Stimulated activated CD8-positive, alpha-beta memory T cell treated with anti-CD3 and anti-CD28 coated beads, Interleukin-7, amount 100 ng/mL, for 4 hours (primary cell): ENCODE results near the gene SEPSECS.

Source experiments
- DNase-seq, 2 donors: peaks; one replicate each; pipeline ENCODE4 v3.0.0-alpha.2; 2020; ENCODE audit warnings: low read depth in 2 of 2

The SEPSECS gene

GRCh38 chr4:25110527-25111329 is 49.5 kb downstream of the SEPSECS start:
- no peak for DNase-seq

GRCh38 chr4:25109511-25109910 is 50.7 kb downstream of the SEPSECS start:
- DNase-seq: no peak

DNA sequence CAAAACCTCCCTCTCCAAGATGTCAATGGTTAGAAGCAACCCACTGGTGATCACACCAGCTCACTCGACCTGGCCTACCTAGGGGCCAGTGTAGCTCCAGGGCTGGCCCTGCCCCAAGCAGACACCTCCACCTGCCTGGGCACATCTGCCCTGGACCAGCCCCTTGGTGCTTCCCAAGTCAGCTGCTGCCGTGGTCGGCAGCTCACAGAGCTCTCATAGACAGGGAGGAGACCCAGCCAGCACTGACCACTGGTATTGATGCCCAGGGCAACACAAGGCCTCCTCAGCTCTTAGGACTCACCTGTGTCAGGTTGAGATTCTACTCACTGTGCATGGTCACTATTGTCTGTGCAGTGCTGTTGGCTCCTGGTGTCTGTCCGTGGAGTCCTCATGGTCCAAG is 51.7 kb downstream of the SEPSECS start:
- DNase-seq: no peak

GRCh38 chr4:25107827-25108516 is 52.3 kb downstream of the SEPSECS start:
- no peak for DNase-seq

GRCh38 chr4:25106363-25107151 is 53.7 kb downstream of the SEPSECS start:
- no peak for DNase-seq

DNA sequence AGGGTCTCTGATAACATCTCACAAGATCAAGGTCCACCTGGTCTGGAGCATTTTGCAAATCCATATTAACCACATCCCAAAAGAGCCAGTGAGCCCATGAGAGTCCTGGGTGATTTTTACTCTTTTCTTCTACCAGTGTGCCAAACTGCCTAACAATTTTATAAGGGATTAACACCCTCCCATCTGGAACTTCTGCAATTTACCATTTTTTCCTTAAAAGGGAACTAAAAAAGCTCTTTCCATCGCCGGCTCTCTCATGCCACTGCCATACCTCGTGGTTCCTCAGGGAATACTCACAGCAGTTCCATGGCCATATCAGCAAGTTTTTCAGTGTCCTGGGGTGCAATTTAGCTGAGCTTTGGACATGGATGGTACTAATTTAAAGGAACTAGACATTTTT is 55.7 kb downstream of the SEPSECS start:
- DNase-seq: no peak

DNA sequence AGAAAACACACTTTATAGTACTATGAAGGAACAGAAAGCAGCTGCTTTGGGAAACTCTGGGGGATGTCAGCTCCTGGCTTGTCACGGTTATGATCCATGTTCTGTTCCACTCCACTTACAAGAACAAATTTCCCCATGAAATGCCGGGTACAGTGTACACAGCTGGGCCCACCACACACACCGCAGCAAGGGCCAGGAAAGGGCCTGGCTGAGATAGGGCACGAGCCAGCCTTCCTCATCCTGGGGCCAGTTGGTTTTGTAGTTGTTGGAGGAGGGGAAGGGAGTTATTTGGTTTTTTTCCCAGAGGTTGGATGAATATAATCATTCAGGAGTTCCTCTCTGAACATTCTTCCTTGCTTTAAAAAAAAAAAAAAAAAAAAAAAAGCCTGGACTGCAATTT is 56.8 kb downstream of the SEPSECS start:
- no peak for DNase-seq

- DNase-seq: no peak
Measured at GRCh38 chr4:25101836-25102235, 58.4 kb downstream of the SEPSECS start.

- no peak for DNase-seq
Measured at GRCh38 chr4:25100710-25101109, 59.5 kb downstream of the SEPSECS start.

DNA sequence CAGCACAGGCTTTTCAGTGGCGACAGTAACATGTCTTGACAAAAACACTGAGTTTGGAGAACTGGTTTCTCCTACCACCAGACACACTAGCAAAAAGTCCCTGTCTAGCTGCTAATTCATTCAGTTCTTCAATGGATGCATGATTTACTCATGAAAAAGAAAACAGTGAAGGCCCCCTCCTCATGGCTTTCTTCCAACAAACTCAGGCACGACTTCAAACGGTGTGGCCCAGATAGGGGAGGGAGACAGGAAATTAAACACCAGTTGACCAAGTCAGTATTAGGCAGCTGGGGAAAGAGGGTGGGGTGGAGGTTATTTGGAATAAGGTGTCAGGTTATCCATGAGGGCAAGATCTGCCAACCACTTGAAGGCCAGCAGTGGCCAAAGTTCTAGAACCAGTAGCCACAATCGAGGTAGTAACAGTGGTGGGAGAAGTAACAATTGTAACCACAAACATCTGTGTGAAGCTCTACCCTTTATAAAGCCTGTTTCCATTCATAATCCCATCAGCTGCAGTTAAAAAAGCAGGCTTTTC is 60.2 kb downstream of the SEPSECS start:
- no peak for DNase-seq

DNA sequence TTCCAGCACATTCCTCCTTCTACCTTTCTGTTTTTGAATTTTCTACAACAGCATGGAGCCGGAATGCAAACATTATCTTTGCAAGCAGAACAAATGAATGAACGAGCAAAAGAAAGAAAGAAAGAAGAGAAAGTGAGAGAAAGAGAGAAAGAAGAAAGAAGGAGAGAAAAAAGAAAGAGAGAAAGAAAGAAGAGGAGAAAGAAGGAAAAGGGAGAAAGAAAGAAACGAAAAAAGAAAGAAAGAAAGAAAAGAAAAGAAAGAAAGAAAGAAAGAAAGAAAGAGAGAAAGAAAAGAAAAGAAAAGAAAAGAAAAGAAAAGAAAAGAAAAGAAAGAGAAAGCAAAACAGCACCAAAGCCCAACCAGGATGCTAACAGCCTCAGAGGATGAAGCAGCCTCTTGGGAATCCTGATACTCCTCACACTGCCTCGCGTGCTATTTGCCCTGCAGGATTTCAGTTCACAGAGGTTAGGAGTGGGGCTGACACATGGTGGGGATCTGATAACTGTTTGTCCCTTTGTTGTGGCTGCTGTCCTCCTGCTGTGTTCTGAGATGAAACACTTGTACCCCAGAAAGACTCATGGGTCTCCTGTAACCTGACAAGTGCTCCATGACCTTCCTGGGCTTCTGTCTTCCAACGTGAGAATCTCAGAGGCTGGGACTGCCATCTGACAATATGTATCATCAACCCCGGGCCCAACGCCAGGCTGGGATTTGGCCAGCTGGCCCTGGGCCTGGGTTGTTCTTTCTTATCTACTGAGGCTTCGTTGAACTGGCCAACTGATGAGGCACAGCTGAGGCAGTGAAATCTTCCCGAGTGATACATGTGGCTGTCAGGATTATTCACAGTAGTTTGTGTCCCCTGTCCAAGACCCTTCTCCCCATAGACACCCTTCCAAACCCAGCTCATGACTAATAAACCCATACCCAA is 61.0 kb downstream of the SEPSECS start:
- no peak for DNase-seq

GRCh38 chr4:25096981-25097443 is 63.2 kb downstream of the SEPSECS start:
- no peak for DNase-seq

DNA sequence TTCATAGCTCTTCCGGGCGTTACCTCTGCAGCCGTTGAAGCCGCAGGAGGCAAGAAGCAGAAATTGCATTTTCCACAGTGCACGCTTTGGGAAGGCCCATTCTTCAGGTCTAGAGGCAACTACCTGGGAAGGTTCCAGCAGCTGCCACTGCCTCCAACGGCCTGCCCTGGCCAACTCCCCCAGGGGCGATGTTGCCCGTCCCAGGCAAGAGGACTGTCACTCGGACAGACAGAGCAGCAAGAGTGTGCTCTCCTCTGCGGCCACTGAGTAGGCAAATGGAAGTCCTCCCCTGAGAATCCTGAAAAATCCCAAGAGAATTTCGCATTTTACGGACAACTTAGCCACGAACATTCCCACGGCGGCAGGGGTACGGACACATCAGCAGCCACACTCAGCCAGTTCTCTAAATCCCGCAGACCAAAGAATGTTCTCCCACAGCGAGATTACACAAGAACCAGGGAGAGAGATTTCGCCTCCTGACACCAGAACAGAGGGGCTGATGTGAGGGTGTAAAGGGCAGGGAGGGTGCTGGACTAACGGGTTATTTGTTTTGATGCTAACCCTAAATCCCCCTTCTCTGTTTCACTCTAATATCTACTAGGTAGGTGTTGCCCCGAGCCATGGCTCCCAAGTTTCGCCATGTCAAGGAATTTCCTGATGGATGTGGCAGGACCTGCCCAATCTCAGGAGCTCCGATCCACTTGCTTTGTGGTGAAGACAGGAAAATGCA is 63.8 kb downstream of the SEPSECS start:
- no peak for DNase-seq

DNA sequence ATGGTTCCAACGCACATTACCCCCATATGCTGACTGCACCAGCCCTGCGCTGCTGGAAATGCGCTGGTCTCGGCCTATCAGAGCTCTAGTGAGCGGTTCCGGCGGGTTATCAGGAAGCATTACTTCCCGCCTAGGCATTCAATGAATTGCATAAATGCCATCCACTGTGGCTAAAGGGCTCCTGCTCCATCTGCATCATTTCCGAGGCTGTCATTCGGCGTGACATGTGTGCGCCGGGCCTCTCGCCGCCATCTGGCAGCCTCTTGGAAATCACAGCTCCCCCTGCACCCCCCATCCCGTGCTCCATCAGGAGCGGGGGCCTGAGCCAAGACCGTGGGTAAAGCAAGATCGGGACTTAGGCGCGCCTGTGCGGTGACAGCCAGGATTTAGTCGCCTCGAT is 64.4 kb downstream of the SEPSECS start:
- DNase-seq: no peak

- no peak for DNase-seq
Measured at GRCh38 chr4:25092139-25092538, 68.1 kb downstream of the SEPSECS start.

- no peak for DNase-seq
Measured at GRCh38 chr4:25090516-25090915, 69.7 kb downstream of the SEPSECS start.

DNA sequence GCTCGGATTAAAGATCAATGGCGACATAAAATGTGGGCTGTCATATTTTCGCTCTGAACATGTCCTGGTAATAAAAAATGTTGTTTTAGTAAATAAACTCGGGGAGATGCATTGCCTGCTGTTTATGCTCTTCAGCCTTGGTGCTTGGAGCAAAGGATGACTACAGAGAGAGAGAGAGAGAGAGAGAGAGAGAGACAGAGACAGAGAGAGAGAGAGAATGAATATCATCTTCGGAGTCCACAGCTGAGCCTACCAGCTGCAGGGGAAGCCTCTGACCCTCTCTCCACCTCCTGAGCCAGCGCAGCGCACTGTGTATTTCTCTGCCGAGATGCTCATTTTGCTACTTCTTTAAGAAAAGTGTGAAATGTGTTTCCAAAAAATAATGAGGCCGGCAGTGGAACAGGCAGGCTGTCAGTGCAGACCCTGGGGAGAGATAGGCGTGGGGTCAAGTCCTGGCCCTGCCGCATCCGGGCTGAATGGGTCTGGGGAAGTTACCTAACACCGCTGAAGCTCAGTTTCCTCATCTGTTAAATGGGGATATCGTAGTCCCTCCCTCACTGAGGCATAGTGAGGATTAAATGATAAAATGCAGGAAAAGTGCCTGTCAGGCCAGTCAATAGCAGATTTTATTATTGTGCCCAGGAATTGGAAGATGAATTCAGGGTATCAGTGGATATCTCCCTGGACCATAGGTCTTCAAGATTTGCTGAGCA is 71.0 kb downstream of the SEPSECS start:
- DNase-seq: no peak

GRCh38 chr4:25088093-25088952 is 71.9 kb downstream of the SEPSECS start:
- DNase-seq: no peak

DNA sequence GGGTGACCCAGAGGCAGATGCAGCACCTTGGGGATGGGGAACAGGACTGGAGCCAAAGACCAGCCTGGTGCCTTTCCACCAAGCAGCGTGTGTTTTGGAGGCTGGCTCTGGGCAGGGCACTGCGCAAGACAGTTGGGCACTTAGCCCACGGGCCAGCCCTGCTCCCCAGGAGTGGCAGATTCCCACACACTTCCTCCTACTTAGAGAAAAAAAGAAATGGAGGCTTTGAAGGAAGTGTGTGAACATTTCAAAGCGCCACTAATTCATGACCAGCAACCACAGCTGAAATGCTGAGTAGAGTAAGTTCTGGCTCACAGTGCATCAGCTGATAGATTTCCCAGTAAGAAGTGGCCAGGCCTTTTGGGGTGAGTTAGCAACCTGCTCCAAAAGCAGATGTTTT is 74.6 kb downstream of the SEPSECS start:
- no peak for DNase-seq
